HS-27A (cell line): ENCODE measurements around the gene PLXNA2.

Source experiments
- DNase-seq: peaks from one replicate; pipeline ENCODE4 v3.0.0-alpha.2; 2012; ENCODE audit warnings: low read depth, missing footprints

Gene PLXNA2

DNA sequence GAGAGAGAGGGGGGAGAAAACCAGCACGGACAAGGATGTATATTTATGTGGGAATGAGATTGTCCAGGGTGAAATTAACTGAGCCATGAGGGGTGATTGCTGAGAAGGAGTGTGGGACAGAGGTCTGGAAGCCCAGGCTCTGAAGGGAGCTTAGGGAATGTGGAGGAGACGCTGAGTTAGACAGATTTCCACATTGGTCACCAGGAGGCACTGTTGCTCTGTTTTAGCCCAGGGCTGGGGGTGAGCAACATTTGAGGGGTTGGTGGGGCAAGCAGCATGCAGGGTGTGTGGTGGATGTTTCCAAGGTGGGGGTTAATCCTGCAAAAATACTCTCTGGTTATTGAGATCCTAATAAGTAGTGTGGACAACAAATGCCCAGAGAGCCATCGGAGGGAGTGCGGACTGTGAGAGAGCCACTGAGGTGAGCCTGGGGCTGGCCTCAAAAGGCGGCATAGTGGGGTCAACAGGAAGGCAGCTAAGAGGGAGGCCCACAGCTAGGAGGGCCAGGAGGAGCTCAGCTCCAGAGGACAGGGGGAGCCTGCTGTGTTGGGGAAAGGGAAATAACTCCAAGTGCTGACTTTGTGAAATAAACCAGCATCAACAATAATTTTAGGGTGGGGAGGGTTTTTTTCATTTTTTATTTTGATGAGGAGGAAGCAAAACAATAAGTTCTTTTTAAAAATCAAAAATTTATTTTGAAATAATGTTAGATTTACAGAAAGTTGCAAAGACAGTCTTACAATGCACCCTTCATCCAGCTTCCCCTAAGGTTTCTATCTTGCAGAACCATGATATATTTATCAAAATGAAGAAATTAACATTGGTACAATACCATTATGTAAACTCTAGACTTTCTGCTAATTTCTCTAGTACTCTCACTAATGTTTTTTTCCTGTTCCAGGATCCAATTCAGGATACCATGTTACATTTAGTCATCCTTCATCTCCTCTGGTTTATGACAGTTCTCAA is 250.4 kb downstream of the PLXNA2 start:
- no peak for DNase-seq

DNA sequence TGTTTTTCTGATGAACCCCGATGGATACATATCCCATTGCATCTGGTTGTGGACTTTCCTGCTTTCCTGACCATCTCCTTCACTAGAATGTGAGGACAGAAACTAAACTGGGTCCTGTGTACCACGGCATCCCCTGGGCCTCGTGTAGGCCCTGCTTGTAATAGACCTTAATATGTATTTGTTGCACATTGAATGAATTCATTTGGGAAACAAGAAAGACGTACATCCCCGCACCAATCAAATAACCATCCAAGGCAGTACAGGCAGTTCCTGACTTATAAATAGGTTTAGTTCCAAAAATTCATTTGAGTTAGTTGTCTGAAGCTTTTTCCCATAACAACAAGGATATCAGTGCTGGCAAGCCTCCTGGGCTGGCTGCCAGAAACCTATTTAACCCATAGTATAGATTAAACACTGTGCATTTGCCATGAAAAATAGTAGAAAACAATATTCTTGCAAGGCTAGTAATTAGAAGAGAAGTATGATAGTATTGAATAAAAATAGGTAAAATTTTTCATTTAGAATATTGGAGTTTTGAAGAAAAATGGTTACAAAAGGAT is 251.4 kb downstream of the PLXNA2 start:
- DNase-seq, result no peak

DNA sequence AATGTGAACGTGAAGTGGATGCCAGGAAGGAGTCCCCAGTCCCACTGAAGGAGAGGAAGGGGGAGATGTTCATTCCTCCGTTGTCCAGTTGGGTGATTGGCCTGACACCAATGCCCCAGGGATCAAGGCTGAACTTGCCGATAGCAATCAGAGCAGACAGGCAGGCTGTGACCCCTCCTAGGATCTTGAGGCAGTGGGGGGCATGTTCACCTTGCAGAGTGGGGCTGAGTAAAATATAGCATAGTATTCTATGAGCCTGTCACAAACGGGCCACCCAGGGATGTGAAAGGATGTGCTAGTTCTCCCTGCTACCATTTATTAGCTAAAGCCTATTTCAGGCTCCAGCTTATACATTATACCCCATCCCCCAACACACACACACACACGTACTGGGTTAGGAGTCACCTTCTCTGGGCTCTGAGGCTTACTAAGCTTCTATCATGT is 252.6 kb downstream of the PLXNA2 start:
- no peak for DNase-seq

DNA sequence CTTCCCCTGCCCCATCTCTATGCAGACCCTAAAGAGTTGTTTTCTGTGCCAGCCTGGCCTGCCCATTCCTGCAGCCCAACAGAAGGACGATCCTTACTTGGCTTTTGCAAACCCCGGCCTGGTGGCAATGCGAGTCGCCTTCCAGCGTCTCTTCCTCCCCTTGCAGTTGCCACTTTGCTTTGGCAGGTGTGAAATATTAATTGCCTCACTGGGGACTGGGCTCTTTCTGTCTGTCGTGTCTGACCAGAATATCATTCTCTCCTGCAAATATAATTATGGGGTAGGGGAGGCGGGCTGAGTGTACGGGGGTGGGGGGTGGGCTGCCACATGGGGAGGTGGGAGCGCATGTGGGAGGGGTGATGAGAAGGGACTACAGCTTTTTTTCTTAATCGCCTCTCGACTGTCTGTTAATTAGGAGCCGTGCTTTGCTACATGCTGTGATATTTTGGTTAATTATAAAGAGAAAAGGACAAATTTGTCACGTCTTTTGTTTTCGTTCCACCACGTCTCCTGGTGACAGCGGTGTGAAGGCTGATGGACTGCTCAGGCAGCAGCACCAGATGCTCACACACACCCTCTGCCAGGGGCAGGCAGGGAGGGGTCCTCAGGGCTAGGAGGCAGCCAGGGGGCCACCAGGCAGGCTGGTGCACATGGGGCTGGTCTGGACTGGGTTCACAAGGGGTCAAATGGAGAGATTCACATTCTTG is 253.2 kb downstream of the PLXNA2 start:
- DNase-seq, result no peak

DNA sequence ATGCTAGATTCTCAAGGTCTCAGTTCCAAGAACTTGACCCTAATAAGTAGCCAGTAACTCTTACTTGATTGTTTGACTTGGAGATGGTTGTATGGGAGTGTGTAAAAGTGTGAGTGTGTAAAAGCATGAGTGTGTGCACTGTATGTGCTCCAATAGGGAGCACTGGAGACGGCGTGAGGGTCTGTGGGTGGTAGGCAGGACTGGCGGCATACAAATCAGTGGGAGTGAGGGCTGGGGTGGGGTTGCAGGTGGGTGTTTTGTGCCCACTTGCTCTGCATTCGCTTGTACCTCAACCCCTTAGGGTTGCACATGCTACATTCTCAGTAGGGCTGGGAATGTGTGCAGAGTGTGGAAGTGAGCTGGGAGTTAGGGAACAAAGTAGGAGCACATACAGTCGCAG is 253.7 kb downstream of the PLXNA2 start:
- no peak for DNase-seq

DNA sequence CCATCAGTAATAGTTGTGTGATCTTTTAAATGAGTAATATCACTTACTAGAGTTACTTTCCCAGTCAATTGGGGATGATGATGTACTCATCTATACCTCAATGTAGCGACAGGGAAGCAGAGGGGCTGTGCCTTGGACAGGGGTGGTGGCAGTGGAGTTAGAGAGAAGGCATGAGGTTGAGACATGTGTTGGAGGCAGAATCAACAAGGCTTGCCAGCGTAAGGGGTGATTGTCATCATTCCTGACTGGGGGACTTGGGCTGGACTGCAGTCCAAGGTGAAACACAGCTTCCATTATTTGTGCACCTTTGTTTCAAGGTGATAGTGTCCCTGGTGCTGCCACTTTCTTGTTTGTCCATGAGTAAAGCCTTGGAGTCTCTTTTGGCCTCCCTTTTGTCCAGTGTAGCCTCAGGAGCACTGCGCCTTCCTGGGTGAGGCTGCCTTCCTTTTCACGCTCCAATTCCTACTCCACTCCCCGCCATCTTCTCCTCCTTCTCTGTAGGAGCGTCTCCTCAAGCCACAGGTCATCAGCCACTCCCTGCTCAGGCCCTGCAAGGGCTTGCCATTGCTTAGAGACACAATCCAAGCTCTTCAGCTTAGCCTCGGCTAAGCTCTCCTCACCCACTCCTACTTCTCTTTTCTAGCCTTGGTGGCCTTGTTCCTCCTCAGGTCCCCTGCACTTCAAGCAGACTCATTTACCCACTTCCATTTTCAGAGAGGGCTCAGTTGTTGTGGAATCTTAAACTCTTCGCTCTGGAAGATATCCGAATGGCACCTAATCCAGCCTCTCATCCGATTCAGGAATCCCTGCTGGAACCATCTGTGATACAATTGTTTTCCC is 255.6 kb downstream of the PLXNA2 start:
- DNase-seq, result no peak

DNA sequence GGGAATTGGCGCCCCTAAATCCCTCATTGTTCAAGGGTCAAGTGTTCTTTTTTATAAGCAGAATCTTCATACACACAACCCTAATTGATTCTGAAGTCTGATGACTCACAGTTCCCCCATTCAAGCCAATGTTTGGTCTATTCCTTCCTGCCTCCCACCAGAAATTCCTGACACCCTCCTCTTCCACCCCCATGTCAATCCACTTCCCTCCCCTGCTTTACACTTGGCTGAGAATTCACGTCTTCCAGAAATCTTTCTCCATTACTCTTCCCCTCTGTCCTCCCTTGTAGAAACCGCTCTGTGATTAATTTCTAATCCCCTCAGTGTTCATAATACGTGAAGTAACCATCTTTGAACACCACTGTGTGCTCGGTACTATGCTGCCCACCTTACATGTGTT is 257.0 kb downstream of the PLXNA2 start:
- no peak for DNase-seq

DNA sequence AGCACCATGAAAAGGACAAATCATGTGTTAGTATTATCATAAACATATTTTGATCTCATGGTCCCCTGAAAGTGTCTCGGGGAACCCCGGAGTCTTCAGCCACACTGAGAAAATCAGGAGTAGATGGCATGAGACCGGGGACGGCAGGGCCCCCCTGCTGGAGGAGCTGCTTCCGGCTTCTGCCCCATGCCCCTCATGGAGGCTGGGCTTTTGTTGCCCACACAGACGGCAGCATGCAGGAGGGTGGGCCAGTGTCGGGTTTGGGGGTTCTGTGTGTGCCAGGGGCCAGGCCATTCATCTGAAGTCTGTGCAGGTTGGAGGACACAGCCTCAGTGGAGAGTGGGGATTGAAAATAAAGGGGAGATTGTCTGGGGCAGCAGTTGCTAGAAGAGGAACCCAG is 258.2 kb downstream of the PLXNA2 start:
- DNase-seq, result no peak

DNA sequence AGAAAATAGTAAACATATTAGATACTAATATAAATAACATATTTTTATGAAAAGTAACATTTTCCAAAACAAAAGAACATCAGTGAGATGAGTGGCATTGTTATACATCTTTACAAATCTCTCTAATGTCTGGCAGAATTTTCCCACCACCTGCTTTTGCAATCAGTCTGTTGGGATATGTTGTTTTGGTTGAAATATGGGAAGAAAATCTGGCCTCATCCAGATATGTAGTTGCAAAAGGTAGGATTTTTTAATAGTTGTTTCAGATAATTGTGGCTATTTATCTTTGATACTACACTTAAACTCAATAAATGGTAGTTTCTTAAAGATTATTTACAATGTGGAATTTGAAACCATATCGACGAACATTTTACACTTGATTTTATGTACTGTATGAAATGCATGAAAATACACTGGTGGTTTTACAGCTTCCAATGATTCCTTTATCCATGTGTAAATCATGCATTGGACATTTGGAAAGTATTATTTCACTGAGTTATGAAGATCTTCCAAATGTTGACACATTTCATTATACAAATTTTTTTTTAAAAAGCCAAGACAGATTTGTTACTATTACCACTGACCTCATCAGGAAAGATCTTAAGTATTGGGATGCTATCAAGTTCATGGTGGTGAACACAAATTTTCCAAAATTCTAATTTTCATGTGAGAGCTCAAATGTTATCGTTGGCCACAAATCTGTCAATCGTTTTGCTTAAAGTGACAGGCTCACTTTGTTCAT is 259.2 kb downstream of the PLXNA2 start:
- DNase-seq, result no peak

DNA sequence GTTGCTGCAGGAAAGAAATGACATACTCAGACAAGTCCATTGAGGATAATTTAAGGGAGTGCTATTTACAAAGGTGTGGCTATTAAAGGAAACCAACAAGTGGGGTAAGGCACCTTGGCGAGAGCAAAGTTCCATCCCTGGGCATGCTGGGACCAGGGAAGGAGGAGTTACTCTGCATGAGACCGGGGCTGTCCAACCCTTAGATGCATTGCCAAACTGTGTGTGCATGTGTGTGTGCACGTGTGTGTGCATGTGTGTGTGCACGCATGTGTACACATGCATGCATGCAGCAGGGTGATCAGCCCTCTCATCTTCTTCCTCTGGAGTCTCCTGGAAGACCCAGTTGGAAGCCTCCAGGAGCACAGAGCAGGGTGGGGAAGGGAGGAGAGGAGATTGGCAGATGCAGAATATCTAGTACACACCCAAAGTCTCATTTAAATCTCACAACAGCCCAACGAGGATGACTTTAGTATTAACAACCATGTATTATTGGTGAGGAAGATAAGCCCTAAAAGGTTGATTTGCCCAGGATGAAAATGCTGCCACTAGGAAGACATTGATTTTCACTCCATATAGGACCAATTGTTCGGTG is 261.0 kb downstream of the PLXNA2 start:
- DNase-seq, result no peak

DNA sequence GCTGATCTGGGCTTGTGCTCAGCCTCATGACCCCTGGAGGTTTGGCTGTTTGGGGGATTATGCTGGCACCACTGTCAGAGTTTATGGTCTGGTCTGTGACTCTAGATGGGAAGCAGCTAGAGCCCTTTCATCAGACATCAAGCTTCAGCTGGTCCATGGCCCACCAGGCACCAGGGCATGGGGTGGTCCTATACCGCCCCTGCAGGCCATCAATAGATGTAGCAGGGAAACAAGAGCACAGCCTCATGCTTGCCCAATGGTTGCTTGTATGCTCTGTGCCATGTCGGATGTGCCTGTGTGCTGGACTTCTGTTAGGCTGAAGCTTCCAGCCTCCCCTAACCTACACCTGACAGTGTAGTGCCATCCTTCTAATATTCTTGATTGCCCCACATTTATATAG is 262.2 kb downstream of the PLXNA2 start:
- no peak for DNase-seq

DNA sequence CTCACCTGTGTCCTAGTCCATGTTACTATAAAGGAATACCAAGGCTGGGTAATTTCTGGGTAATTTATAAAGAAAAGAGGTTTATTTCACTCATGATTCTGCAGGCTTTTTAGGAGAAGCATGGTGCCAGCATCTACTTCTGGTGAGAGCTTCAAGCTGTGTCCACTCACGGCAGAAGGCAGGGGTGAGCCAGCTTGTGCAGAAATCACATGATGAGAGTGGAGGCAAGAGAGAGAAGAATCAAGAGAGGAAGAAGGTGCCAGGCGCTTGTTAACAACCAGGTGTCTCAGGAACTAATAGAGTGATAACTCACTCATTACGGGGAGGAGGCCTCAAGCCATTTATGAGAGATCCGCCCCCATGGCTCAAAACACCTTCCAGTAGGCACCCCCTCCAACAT is 265.7 kb downstream of the PLXNA2 start:
- no peak for DNase-seq

DNA sequence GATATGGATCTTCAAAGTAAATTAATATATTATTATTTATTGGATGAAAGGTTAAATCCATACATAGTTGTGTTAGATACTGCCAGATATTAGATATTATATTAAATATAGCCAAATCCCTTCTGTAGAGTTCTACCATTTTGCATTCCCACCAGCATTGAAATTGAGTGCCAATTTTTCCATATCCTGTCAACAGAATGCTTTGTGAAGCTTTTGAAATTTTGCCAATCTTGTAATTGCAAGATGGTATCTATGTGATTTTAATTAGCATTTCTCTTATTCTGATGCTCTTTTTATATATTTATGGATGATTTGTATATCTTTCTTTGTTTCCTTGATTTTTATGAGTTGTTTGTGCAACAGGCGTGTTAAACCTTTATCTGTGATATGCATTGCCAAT is 266.3 kb downstream of the PLXNA2 start:
- DNase-seq, result no peak

DNA sequence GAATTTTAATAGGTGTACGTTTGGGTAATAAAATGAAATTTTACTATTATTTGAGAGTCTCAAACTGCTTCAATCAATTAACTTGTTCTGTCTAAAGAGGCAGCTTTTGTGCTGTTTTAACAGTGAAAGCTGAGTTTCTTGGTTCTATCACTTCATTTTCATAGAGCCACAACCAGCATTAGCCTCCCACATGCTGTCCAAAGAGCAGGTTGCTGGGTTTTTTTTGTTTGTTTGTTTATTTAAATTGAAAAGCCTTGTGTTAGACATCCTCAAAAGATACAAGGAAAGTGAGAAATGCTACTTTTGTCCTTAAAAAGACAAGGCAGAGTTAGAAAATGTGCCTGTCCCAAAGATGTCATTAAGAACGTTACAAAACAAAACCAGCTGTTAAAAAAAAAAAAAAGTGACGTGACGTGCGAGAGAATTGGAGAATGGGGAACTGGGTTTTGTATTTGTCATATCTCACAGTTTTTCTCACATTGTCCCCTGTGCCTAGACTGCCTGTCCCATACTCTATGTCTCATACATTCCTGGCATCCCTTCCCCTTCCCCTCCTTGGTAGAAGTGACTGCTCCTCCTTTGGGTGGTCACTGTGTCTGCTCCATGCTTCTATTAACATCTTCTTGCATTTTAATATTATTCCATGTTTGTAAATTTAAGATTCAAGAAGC is 270.2 kb downstream of the PLXNA2 start:
- DNase-seq, result no peak

DNA sequence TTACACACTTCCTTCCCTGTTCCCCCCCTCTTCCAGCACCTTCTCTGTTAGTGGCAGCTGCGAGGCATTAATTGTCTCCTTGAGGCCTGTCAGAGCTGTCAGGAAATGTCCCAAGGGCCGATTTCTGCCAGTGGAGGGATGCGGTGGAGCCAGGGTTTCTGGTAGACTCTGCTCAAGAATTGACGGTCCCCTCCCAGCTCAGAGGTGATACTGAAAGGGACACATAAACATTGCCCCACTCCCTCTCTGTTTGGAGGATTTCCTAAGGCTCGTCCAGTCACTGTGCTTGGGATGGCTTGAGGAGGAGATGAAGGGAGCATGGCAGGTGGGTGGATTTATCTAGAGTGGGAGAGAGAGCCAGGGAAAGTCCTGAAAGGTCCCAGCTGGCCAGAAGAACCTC is 271.8 kb downstream of the PLXNA2 start:
- DNase-seq, result no peak
